NCI-H82 treated with DMSO at 0.1 percent for 48 hours (cell line): ENCODE measurements around the gene ZFP69.
"Not testable (repeated sequence)": the region's sequence is repeated elsewhere in the genome, so short reads cannot be mapped to it uniquely, and the experiment has no call there.

Experiments used
- DNase-seq: peaks from one replicate; lab custom pipeline; 2025; ENCODE audit not compliant: unreplicated experiment; lab: John Stamatoyannopoulos, UW

The ZFP69 gene

GRCh38 chr1:40476924-40477677, at the start of gene ZFP69:
Gene ZFP69 (plus strand): TSS chr1:40477290. CDS start chr1:40479362, 2,072 bp downstream.
- DNase-seq, result peak; percentile 22

- no peak for DNase-seq
These were observed 45.7 kb upstream of the ZFP69 start for GRCh38 chr1:40431385-40431784.

- no peak for DNase-seq
These were observed 44.3 kb upstream of the ZFP69 start for GRCh38 chr1:40432644-40433390.

- DNase-seq, result no peak
These were observed 41.6 kb upstream of the ZFP69 start for GRCh38 chr1:40435471-40435870.

GRCh38 chr1:40435876-40436275, 41.2 kb upstream of the ZFP69 start:
- no peak for DNase-seq

GRCh38 chr1:40438391-40439015, 38.6 kb upstream of the ZFP69 start:
- peak; percentile 4 for DNase-seq

GRCh38 chr1:40439247-40439646, 37.8 kb upstream of the ZFP69 start:
- DNase-seq, result no peak

GRCh38 chr1:40449684-40450494, 27.2 kb upstream of the ZFP69 start, which contains the start of gene ZFP69B:
Gene ZFP69B (plus strand): TSS chr1:40450476. CDS start chr1:40450962, 486 bp downstream.
- peak; percentile 81 for DNase-seq

- DNase-seq, result peak; percentile 66
These were observed 26.4 kb upstream of the ZFP69 start for GRCh38 chr1:40450495-40451237.

- no peak for DNase-seq
These were observed 25.9 kb upstream of the ZFP69 start for GRCh38 chr1:40451238-40451585.

- no peak for DNase-seq
These were observed 22.2 kb upstream of the ZFP69 start for GRCh38 chr1:40454873-40455272.

GRCh38 chr1:40462956-40463590, 14.0 kb upstream of the ZFP69 start:
- no peak for DNase-seq

GRCh38 chr1:40469327-40469726, 7.8 kb upstream of the ZFP69 start:
- no peak for DNase-seq

GRCh38 chr1:40475268-40475667, 1.8 kb upstream of the ZFP69 start:
- no peak for DNase-seq

- no peak for DNase-seq
These were observed 576 bp downstream of the ZFP69 start for GRCh38 chr1:40477678-40478053.

- no peak for DNase-seq
These were observed 1.2 kb downstream of the ZFP69 start for GRCh38 chr1:40478276-40478675.

- DNase-seq, result no peak
These were observed 2.1 kb downstream of the ZFP69 start for GRCh38 chr1:40479156-40479555.

GRCh38 chr1:40495315-40495903, 18.3 kb downstream of the ZFP69 start:
- no peak for DNase-seq

GRCh38 chr1:40502651-40503050, 25.6 kb downstream of the ZFP69 start:
- DNase-seq, result not testable (repeated sequence)

- DNase-seq, result no peak
These were observed 30.9 kb downstream of the ZFP69 start for GRCh38 chr1:40507973-40508372.
